Measurements from ENCODE around the gene PPIL4. TPM values are rescaled to one million over a fixed set of nuclear protein-coding genes. Genes with fewer than 3 reads are reported as not detected.

Gene PPIL4
- total and polyA plus RNA-seq, 2 of the 13 experiments (the other 11 are each of a cell fraction or from before 2014, with no cell fraction given): 5.5 to 46.0 TPM

DNA sequence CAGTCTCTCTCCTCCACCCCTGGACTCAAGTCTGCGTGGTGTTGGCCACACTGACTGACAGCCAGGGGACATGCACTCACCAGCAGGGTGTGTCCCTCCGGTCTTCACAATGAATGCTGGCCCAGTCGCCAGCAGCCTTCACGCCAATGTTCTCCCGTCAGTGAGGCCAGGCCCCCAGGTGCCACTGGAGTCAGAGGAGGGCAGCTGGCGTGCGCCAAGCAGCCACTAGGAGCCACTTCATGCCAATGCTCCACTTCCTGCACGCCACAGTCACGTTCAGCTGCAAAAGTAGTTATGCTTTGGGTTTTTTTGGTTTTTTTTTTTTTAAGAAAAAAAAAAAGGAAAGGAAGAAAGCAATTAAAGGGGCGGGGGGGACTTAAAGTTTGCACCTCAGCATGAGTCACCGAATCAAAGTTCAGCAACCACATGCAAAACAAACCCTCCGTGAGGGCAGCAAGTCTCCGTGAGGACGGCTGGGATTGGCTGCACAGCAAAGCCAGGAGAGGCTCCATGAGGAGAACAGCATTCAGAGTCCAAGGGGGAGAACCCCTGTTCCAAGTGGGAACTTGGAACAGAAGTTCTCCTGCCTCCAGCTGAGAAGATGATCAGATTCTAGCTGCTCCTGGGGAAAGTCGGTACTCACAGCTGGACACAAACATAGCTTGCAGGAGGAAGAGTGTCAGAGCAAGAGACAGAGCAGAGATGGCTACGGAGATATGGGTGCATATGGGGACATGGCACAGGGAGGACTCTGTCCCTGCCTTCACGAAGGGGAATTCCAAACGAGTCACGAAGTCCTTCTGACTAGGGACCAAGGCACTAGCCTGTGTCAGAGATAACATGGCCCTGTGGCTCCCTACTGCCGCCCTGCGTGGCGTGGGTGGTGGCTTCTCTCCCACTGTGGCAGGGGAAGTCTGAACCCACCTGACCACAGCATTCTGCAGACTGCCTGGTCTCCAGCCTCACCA, 60.8 kb downstream of the PPIL4 start, which contains the start of gene ZC3H12D (continued):
- TF ChIP-seq SMAD1 (CRISPR knock-in tag; IDR thresholded peaks at IDR 0.05; ENCODE audit: borderline replicate concordance, low read depth): peak; percentile 56; the same call in 1 of the 2 replicates
- TF ChIP-seq MTF1 (CRISPR knock-in tag; IDR thresholded peaks at IDR 0.05): no peak
- TF ChIP-seq BATF2 (CRISPR knock-in tag; IDR thresholded peaks at IDR 0.05): no peak
- peak; percentile 88 for TF ChIP-seq ZNF878 (CRISPR knock-in tag; IDR thresholded peaks at IDR 0.05)
- TF ChIP-seq ZNF121 (CRISPR knock-in tag; IDR thresholded peaks at IDR 0.05): peak; percentile 57; the same call in 1 of the 2 replicates
- TF ChIP-seq ZBTB49 (CRISPR knock-in tag; IDR thresholded peaks at IDR 0.05; ENCODE audit: borderline replicate concordance): peak; percentile 13; the same call in 1 of the 2 replicates
- no peak for TF ChIP-seq MBD4 (IDR thresholded peaks at IDR 0.05; ENCODE audit: borderline replicate concordance, low read length)
- TF ChIP-seq FOXK2 (IDR thresholded peaks at IDR 0.05): no peak
- no peak for TF ChIP-seq TBP (CRISPR knock-in tag; IDR thresholded peaks at IDR 0.05)
- peak; percentile 79; the same call in 1 of the 2 replicates for TF ChIP-seq NFATC3 (CRISPR knock-in tag; IDR thresholded peaks at IDR 0.05)
- no peak for TF ChIP-seq ZNF12 (CRISPR knock-in tag; IDR thresholded peaks at IDR 0.05)
- peak; percentile 83; the same call in 1 of the 2 replicates for TF ChIP-seq HMGXB3 (CRISPR knock-in tag; IDR thresholded peaks at IDR 0.05; ENCODE audit: borderline replicate concordance)
- peak; percentile 73; the same call in 1 of the 2 replicates for TF ChIP-seq ZBTB20 (CRISPR knock-in tag; IDR thresholded peaks at IDR 0.05; ENCODE audit: borderline replicate concordance, low read depth)
- no peak for TF ChIP-seq KLF13 (CRISPR knock-in tag; IDR thresholded peaks at IDR 0.05)
- peak; percentile 54; the same call in 1 of the 2 replicates for TF ChIP-seq ZNF337 (CRISPR knock-in tag; IDR thresholded peaks at IDR 0.05; ENCODE audit: borderline replicate concordance, low read depth)
- TF ChIP-seq ZNF34 (CRISPR knock-in tag; IDR thresholded peaks at IDR 0.05; ENCODE audit: borderline replicate concordance): 0 out of 2 replicates have a peak, but pooled peaks have one; percentile 29
- no peak for TF ChIP-seq ZFP37 (CRISPR knock-in tag; IDR thresholded peaks at IDR 0.05; ENCODE audit: borderline replicate concordance)
- TF ChIP-seq ZNF772 (CRISPR knock-in tag; IDR thresholded peaks at IDR 0.05): no peak; the same call in 1 of the 2 replicates
- TF ChIP-seq PATZ1 (CRISPR knock-in tag; IDR thresholded peaks at IDR 0.05): peak; percentile 87
